Measurements from ENCODE around the gene SMDT1.
"Not testable (repeated sequence)": the region's sequence is repeated elsewhere in the genome, so short reads cannot be mapped to it uniquely, and the experiment has no call there.

The SMDT1 gene

DNA sequence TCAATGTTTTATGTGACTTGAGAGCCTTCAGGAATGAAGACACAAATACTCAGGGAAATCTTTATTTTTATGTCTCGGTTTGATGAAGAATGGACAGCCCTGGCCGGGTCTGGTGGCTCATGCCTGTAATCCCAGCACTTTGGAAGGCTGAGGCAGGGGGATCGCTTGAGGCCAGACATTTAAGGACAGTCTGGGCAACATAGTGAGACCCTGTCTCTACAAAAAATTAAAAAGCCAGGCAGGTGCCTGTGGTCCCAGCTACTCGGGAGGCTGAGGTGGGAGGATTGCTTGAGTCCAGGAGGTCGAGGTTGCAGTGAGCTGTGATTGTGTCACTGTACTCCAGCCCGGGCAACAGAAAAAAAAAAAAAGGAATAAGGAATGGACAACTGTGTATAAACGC, 8.0 kb upstream of the SMDT1 start:
- DNase-seq, result not testable (repeated sequence)

DNA sequence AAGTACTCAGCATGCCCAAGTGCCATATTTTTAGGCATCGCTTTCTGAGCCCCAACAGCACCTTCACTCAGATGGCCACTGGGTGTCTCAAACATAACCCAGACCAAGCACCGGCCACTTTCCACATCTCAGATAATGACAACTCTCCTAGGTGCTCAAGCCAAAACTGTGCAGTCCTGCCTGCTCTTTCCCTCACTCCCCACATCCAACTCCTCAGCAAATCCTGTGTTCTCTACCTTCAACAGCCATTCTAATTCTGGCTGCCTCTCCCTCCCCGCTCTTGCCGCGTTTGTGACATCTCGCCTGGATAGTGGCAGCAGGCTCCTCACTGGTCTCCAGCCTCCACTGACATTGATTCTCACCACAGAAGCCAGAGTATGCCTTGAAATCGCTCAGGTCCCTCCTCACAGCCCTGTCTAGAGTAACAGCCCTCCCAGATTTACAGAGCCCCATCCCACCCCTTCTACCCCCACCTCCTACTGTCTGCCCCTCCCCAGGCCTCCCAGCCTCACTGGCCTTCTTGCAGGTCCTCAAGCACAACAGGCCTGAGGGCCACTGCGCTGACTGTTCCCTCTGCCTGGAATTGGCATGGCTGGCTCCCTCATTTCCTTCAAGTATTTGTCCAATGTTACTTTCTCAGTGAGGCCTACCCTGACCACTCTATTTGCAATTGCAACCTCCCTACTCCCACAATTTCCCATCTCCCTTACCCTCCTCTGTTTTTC, 6.7 kb upstream of the SMDT1 start:
- no peak for DNase-seq

DNA sequence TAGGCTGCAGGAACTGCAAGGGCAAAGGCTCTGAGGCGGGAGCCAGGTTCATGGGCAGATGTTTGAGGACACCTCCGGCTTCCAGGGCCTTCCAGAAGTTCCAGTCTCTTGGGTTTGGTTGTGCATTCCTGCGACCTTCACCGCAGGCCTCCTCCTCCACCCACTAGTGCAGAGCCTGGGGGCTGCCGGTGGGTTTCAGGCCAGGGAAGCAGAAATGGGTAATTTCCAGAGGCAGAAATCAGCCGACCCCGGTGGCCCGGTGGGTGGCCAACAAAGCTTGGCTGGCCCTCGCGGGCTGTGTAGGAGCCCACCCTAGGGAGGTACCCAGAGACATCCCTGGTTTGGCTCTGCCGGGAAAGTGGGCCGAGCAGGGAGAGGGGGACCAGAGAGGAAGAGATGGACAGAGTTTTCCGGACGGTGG, 5.9 kb upstream of the SMDT1 start:
- no peak for DNase-seq

DNA sequence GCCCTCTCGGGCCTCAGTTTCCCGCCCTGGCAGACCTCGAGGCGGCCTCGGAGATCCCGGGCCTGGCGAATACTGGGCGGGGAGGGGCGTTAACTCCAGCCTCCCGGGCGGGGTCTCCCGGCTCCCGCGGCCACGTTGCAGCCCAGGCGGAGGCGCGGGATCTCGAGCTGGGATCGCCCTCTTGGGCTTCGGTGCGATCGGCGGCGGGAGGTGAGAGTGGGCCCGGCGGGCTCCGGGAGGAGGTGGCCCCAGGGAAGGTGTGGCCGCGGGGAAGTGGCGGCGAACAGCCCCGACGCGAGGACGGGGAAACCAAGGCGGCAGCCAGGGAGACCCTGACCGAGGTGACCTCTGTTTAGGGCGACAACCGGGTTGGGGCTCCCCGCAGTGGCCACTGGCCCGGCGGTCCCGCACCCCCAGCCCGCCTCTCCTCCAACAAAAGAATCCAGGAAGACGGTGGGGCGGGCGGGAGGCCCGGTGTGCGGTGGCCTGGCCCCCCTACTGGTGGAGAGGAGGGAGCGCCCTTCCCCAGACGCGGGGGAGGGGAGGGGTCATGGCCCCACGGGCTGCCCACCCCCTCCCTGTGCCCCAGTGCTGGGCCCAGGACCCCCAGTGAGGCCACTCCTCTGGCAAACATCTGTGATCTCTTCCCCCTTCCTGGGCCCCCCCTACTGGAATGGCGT, 5.2 kb upstream of the SMDT1 start, which contains the start of gene PHETA2:
Gene PHETA2 (plus strand): TSS at position 117 of the 680 bp plus-strand sequence. CDS start 3,046 bp downstream, outside the sequence.
- no peak for DNase-seq

DNA sequence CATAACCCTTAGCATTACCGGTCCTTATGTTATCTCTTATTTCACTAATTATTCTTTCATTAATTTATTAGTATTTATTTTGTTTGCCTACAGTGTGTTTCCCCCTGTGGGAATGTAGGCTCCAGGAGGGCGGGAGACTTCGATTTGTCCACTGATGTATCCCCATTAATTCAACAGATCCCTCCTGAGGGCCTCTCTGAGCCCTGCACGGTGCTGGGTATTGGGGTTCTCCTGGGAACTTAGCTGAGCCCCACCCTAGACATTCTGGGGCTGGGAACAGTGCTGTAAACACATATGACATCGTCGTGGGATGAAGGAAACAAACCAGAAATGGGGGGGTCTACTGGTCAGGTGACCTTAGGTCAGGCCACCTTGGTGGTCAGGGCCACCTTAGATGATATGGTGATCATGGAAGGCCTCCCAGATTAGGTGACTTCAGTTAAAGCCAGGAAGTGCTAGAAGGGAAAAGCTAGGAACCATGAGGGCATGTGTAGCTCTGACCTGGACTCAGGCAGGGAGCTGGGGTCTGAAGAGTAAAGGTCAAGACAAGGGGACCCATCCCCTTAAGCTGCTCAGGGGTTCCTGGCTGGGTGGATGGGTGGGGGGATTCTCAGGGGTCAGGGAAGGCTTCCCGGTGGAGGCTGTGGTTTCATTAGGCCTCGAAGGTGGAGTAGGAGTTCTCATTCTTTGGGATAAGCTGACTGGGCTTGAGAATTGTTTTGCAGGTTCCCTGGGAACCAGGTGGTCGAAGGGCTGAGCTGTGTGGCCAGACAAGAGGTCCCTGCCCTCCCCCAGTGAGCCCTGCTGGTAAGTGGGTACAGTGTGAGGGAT, 4.4 kb upstream of the SMDT1 start:
- DNase-seq, result no peak

DNA sequence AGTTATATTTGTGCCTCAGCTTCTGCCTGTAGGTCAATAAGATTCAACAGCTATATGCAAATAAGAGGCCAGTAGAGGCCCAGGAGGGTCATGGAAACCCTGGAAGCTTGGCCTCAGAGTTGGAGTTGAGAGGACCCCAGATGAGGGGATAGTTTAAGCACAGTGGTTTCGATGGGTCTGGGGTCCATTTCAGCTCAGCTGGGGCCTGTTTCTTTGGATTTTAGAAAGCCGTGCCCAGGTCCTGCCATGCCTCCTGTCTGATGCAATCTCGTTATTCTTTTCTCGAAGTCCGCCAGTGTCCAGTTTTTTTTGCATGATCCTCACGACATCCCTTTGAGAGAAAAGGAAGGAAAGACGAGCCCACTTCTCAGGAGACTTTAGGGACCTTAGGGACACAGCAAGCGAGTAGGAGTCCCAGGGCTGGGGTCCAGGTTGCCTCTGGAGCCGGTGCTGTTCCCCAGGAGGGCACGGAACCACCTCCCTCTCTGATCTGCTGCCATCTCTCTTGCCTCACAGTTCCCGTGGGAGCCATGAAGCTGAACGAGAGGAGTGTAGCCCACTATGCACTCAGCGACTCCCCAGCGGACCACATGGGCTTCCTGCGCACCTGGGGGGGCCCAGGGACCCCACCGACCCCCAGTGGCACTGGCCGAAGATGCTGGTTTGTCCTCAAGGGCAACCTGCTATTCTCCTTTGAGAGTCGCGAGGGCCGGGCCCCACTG, 2.6 kb upstream of the SMDT1 start:
- no peak for DNase-seq

DNA sequence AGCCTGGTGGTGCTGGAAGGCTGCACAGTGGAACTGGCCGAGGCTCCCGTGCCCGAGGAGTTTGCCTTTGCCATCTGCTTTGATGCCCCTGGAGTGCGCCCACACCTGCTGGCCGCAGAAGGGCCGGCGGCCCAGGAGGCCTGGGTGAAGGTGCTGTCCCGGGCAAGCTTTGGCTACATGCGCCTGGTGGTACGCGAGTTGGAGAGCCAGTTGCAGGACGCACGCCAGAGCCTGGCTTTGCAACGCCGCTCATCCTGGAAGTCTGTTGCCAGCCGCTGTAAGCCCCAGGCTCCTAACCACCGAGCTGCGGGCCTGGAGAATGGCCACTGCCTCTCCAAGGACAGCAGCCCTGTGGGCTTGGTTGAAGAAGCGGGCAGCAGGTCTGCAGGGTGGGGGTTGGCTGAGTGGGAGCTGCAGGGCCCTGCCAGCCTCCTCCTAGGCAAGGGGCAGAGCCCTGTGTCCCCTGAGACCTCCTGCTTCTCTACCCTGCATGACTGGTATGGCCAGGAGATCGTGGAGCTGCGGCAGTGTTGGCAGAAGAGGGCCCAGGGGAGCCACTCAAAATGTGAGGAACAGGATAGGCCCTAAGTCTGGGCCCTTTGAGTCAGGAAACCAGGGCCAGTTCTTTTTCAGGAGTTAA, 1.9 kb upstream of the SMDT1 start:
- DNase-seq, result no peak

DNA sequence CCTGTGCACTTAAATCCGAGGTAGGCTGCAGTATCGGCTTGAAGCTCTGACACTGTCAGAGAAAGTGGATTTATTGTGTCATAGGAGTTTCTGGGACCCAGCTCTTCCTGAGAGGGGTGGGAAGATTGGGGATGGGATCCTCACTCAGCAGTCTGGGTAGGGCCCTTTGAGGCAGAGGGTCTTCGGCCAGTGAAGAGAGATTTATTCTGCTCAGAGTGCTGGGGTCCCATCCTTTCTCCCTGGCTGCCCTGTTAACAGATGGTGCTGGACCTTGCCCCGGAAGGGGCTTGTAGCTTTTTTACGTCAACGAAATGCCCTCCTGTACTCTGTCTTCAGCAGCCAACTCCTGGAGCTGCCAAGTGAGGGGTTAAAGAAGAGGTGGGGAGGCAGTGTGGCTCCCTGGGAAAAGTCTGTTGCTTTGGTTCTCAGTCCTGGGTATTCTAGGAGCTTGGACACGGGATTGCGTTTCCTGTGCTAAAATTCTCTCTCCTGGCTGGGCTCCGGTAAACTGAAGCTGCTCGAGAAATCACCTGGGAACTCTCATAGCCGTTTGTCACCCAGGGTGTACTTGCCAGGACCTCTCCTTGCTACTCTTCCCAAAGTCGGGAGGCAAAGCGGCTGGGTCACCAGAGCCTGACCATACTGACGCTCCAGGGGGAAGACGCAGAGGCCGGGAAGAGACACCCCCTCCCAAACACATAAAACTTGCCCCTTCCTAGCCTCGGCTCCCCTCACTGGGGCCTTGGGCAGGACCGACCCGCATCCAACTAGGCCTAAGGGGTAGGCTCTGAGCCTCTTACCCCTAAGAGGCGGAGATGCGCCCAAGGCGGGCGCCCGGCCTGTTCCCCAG, 806 bp upstream of the SMDT1 start:
- DNase-seq, result peak; percentile 34

DNA sequence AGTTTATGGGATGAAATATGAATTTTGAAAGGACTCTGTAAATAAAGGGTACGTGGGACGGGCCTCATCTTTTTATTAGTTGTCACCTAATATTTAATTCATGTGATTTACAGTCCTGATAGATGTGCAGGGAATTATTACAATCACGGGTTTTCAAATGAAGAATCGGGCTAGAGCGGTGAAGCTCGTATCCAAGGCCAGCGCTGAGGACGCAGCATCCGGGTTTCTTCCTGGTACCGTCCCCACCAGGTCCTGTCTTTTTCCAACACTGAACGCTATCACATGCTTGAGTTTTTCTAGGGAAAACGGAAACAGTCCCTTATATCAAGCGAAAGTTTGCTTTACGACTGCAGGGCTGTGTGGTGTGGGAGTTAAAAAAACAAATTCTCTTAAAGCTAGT, 787 bp downstream of the SMDT1 start:
- peak; percentile 66 for DNase-seq

DNA sequence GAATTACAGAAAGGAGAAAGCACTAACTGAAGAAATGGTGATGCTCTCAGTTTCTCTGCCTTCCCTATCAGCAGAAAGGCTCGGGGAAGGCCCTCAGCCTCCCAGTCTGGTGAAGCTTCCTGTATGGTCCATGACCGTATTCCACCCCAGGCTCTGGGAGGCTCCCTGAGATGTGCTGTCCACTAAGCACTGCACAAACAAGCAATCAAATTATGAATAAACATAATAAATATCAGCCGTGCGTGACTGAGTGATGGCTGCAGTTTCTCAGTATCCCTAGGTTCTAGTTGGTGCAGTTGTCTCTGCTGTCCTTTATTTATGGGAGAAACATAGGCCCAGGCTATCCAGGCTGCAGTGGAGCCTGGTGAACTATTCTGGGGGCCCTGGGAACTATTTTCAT, 3.6 kb downstream of the SMDT1 start:
- DNase-seq, result no peak

DNA sequence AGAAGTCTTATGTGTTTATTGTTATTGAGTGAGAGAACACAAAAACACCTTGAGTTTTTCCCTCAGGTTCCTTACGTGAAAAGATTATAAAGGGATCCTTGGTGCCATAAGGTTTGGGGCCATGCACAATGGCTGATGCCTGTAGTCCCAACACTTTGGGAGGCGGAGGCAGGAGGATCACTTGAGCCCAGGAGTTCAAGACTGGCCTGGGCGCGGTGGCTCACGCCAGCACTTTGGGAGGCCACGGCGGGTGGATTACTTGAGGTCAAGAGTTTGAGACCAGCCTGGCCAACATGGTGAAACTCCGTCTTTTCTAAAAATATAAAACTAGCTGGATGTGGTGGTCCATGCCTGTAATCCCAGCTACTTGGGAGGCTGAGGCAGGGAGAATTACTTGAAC, 5.4 kb downstream of the SMDT1 start:
- no peak for DNase-seq

DNA sequence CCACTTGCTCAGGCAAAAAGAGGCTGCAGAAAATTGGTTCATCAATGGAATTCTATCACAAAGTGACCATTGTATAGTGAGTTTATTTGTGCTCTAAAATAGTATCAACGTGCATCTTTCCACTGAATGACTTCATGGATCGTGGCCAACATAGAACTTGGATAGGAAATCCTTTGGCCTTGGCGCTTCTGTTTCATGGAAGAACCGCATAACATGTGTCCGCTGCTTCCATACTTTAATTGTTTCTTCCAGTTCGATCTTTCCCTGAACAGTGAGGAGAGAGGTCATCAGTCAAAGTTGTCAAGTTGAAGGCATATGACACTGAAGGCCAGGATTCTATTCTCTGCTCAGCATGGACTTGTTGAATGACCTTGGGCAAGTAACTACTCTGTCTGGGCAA, 6.6 kb downstream of the SMDT1 start:
- DNase-seq, result no peak

DNA sequence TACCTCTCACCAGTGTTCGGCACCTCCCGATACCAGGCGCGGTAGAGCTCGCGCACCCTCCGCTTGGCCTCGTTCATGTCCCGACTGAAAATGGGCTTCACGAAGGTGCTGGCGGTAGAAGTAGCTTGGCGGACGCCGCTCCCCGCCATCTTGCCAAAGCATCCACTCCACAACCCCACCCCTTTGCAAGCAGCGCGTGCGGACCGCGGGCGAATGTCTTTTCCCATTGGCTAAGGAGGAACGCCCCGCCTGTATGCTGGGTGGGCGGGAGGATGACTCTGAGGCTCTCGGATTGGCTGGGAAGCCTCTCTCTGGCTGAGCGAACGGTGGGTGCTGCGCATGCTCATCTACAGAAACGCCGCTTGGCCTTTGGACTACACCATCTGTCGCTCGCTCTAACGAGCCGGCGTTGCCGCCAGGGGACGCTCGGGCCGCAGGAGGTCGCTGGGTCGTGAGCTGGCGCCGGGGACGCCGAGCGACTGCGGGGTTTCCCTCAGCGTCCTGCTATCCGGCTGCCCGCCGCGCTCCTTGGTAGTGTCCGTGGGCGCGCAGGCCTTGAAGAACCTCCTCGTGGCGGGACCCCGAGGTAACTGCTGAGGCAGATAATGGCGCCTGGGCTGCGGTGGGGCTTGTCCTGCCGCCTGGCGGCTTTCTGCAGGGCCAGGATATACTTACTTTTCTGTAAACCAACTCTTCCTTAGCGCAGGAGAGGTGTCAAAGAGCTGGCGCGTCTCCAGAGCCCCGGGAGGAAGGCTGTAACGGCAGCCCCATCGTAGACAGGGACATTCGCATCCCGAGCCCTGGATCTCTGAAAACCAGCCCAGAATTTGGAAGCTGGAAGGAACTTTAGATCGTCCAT, 11.3 kb downstream of the SMDT1 start, which contains the start of gene NDUFA6:
Gene NDUFA6 (minus strand): TSS at position 177 of the 859 bp plus-strand sequence. CDS start 28 bp downstream, at position 149.
- peak; percentile 99 for DNase-seq

DNA sequence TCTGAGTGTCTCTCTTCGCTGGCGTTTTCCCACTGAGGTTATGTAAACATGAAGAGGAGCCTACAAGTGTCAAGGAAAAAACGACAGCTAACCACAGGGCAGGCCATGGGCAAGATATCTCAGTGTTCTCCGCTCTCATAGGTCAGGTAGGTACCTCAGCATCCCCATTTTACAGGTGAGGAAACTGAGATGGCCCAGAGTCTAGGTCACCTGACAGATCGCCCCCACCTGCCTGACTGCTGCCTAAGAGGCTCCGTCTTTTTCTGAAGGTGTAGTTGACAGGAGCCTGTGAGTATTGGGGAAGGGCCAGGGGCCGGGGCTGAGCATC, 11.9 kb downstream of the SMDT1 start:
- DNase-seq, result no peak

DNA sequence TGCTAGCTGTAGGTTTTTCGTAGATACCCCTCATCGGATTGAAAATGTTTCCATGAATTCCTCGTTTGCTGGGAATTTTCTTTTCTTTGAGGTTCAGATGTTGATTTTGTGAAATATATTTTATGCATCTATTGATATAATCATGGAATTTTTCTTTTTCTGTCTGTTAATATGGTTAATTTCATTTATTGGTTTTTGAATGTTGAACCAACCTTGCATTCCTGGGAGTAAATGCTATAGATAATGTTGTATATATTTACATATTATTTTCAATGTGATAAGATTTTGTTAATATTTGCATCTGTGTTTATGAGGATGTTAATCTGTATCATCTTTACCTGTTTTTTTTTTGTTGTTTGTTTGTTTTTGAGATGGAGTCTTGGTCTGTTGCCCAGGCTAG, 21.7 kb downstream of the SMDT1 start:
- DNase-seq, result no peak

DNA sequence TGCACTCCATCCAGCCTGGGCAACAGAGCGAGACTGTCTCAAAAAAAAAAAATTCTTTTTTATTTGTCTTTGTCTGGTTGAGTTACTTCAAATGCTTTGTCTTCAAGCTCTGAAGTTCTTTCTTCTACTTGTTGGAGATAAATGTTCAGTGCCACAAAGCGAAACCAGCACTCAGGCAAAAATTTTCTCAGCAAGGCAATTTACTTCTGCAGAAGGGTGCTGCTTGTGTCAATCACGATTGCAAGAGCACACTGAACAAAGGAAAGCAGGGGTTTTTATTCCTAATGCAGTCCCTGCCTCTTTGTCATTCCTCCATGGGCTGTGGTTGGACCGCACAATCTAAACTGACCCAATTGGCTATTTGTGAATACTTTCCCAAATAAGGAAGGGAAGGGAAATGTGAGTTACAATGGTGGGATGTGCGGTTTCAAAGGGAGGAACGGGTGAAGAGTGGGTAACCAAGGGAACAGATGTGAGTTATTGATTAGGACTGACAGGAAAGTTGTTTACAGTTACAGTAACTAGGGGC, 24.9 kb downstream of the SMDT1 start:
- DNase-seq, result not testable (repeated sequence)

DNA sequence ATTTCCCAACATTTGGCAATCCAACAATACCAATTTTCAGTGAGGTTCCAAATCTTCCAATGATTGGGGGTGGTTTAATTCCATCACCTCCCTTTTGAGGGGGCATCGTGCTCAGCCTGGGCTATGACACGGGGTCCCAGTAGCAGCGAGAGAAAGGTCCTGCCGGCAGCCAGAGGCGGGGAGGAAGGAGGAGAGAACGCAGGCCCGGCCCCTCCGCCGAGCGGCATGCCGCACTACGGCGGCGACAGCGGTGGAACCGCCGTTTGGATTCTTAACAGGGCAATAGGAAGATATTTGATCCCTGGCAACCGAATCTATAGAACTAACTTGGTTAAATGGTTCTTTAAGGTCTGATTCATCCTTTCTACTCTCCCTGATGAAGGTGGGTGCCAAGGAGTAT, 29.3 kb downstream of the SMDT1 start:
- no peak for DNase-seq

DNA sequence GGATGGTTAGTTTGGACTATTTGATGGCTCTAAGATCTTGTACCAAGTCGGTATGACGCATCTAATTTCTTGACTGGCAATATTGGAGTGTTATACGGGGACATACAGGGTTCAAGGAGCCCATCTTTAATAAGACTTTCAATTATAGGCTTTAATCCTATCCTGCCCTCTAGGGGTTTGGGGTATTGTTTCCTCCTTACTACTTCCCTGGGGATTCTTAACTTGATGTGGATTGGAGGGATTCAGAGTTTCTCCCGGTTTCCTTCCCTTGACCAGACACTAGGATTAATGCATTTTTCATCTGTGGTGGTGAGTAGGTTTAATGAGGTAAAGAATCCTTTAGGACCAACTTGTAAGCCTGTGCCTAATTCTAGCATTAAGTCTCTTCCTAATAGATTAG, 32.3 kb downstream of the SMDT1 start:
- no peak for DNase-seq

DNA sequence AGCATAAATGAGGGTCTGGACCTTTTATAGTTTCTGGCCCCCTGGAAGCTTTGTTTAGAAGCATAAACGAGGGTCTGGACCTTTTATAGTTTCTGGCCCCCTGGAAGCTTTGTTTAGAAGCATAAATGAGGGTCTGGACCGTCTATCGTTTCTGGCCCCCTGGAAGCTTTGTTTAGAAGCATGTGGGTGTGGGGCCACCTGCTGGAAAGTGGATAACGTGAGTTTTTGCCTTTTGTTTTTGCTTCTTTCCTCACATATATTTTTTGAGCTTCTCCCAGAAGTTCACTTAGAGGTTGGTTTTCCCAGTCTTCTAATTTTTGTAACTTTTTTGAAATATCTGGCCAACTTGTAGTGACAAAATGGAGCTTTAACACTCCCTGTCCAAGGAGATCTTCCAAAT, 33.3 kb downstream of the SMDT1 start:
- DNase-seq, result peak; percentile 2

DNA sequence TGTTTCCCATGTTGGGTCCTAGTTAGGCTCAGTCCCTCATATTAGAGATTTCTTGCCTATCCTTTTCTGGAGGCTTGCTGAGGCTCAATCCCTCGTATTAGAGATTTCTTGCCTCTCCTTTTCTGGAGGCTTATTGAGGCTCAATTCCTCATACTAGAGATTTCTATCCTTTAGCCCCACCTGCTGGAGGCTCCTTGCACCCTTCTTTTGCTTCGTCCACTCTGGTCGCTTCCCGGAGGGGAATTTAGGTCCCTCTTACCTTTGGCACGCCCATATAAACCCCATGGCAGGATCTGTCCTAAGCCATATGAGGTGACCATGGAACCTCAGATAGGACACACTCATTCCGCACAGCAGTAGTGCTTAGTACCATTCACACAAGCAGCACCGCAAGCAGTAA, 35.2 kb downstream of the SMDT1 start:
- no peak for DNase-seq
